Astrocyte (in vitro differentiated cells and primary cell): ENCODE measurements around the gene PCBP3. TPM values are rescaled to one million over a fixed set of nuclear protein-coding genes. Genes with fewer than 3 reads are reported as not detected.

Experiments used
- DNase-seq: peaks from one replicate; pipeline ENCODE4 v3.0.0-alpha.2; 2010; ENCODE audit warnings: low read depth
- FAIRE-seq: peaks from 2 replicates; lab custom pipeline; 2011; peaks lifted over from hg19 to GRCh38; lab: Jason Lieb, UNC
- H2AFZ ChIP-seq: 2 replicates; pipeline ENCODE4 v1.6.0; 2012; ENCODE audit warnings: low read depth, low read length, inconsistent platforms
- H3K27ac ChIP-seq: 2 replicates; pipeline ENCODE4 v1.5.1; 2011; ENCODE audit warnings: low read depth, low read length, inconsistent platforms
- H3K27me3 ChIP-seq: 2 replicates; pipeline ENCODE4 v1.6.0; 2011; ENCODE audit warnings: low read length, inconsistent platforms; ENCODE audit not compliant: insufficient read depth
- H3K36me3 ChIP-seq: 2 replicates; pipeline ENCODE4 v1.5.1; 2011; ENCODE audit warnings: low read length, inconsistent platforms; ENCODE audit not compliant: insufficient read depth
- H3K4me1 ChIP-seq: 2 replicates; pipeline ENCODE4 v1.5.1; 2011; ENCODE audit warnings: low read length, inconsistent platforms; ENCODE audit not compliant: insufficient read depth
- H3K4me2 ChIP-seq: 2 replicates; pipeline ENCODE4 v1.6.0; 2012; ENCODE audit warnings: low read length, inconsistent platforms
- H3K4me3 ChIP-seq: 2 replicates; pipeline ENCODE4 v1.5.1; 2011; ENCODE audit warnings: low read depth, mild to moderate bottlenecking, low read length, inconsistent platforms; ENCODE audit not compliant: insufficient read depth
- H3K79me2 ChIP-seq: 2 replicates; pipeline ENCODE4 v1.6.0; 2012; ENCODE audit warnings: mild to moderate bottlenecking, low read length, inconsistent platforms; ENCODE audit not compliant: insufficient read depth
- H3K9ac ChIP-seq: 2 replicates; pipeline ENCODE4 v1.6.0; 2012; ENCODE audit warnings: mild to moderate bottlenecking, low read length, inconsistent platforms
- H3K9me3 ChIP-seq: 2 replicates; pipeline ENCODE4 v1.5.1; 2012; ENCODE audit warnings: low read depth, mild to moderate bottlenecking, low read length, inconsistent platforms; ENCODE audit not compliant: insufficient read depth
- H4K20me1 ChIP-seq: 2 replicates; pipeline ENCODE4 v1.6.0; 2012; ENCODE audit warnings: low read length, inconsistent platforms; ENCODE audit not compliant: insufficient read depth
- H3K27ac Mint-ChIP-seq: one replicate; pipeline ENCODE4 v1.8.0; 2021; ENCODE audit warnings: mild to moderate bottlenecking, mixed read lengths; ENCODE audit not compliant: unreplicated experiment
- H3K27me3 Mint-ChIP-seq: one replicate; pipeline ENCODE4 v1.8.0; 2021; ENCODE audit warnings: low read depth, mixed read lengths; ENCODE audit not compliant: unreplicated experiment
- H3K36me3 Mint-ChIP-seq: one replicate; pipeline ENCODE4 v1.8.0; 2021; ENCODE audit warnings: low read depth, mixed read lengths; ENCODE audit not compliant: unreplicated experiment
- H3K4me1 Mint-ChIP-seq: one replicate; pipeline ENCODE4 v1.8.0; 2021; ENCODE audit warnings: low read depth, mixed read lengths; ENCODE audit not compliant: unreplicated experiment
- H3K4me3 Mint-ChIP-seq: one replicate; pipeline ENCODE4 v1.8.0; 2021; ENCODE audit warnings: mild to moderate bottlenecking, moderate library complexity, mixed read lengths; ENCODE audit not compliant: unreplicated experiment
- H3K9me3 Mint-ChIP-seq: one replicate; pipeline ENCODE4 v1.8.0; 2021; ENCODE audit warnings: mild to moderate bottlenecking, mixed read lengths; ENCODE audit not compliant: unreplicated experiment
- EZH2 ChIP-seq: IDR thresholded peaks from 2 replicates; pipeline ENCODE4 v1.6.1; 2012; ENCODE audit warnings: mild to moderate bottlenecking, low read length, inconsistent platforms; ENCODE audit not compliant: insufficient read depth
- total RNA-seq: library from RNA; stranded (reverse); gene quantifications from 2 replicates; pipeline ENCODE4 v1.2.1, GENCODE V29; 2021
- TF ChIP-seq, protein P1 (sequence below): IDR thresholded peaks from 2 replicates; pipeline ENCODE4 v1.5.1; 2011; ENCODE audit warnings: low read depth, mild to moderate bottlenecking, inconsistent platforms, low read length, moderate library complexity; ENCODE audit not compliant: insufficient read depth

PCBP3 gene
- total RNA-seq, 1 donor from 2014 or later: 1.8 TPM

DNA sequence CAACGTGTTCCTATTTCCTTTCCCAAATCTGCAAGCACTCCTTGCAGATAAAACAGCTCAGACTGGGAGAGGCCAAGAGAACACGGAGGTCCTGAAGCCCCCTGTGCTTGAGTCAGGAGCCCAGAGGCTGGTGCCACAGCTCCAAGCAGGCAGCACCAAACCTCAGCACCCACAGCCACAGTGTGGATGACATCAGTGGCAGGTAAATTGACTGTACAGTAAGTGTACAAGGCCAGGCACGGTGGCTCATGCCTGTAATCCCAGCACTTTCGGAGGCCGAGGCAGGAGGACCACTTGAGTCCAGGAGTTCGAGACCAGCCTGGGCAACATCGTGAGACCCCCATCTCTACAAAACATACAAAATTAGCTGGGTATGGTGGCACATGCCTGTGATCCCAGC is 336.1 kb downstream of the PCBP3 start:
- Histone ChIP-seq H2AFZ (no peak overlapping the region), H3K27ac (no peak overlapping the region), H3K79me2 (peaks cover 36% of the 10 kb centered on the region), H3K27me3 (no peaks in the 10 kb centered on the region), H3K4me3 (no peak overlapping the region), H4K20me1 (peaks cover 28% of the 10 kb centered on the region), H3K4me1 (peaks cover 47% of the 10 kb centered on the region), H3K9me3 (no peaks in the 10 kb centered on the region), H3K36me3 (no peaks in the 10 kb centered on the region), H3K9ac (no peak overlapping the region), H3K4me2 (peak overlapping the region; percentile 5)
- no peaks in the 10 kb centered on the region for H3K9me3 Mint-ChIP-seq
- DNase-seq: no peak
- peaks cover under 1% of the 10 kb centered on the region for H3K27me3 Mint-ChIP-seq
- no peak overlapping the region for H3K27ac Mint-ChIP-seq
- H3K4me1 Mint-ChIP-seq: peaks cover 10% of the 10 kb centered on the region
- H3K4me3 Mint-ChIP-seq: no peak overlapping the region
- H3K36me3 Mint-ChIP-seq: peaks cover 1% of the 10 kb centered on the region
- TF ChIP-seq, protein P1, sequence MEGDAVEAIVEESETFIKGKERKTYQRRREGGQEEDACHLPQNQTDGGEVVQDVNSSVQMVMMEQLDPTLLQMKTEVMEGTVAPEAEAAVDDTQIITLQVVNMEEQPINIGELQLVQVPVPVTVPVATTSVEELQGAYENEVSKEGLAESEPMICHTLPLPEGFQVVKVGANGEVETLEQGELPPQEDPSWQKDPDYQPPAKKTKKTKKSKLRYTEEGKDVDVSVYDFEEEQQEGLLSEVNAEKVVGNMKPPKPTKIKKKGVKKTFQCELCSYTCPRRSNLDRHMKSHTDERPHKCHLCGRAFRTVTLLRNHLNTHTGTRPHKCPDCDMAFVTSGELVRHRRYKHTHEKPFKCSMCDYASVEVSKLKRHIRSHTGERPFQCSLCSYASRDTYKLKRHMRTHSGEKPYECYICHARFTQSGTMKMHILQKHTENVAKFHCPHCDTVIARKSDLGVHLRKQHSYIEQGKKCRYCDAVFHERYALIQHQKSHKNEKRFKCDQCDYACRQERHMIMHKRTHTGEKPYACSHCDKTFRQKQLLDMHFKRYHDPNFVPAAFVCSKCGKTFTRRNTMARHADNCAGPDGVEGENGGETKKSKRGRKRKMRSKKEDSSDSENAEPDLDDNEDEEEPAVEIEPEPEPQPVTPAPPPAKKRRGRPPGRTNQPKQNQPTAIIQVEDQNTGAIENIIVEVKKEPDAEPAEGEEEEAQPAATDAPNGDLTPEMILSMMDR: no peak
- FAIRE-seq: no peak

DNA sequence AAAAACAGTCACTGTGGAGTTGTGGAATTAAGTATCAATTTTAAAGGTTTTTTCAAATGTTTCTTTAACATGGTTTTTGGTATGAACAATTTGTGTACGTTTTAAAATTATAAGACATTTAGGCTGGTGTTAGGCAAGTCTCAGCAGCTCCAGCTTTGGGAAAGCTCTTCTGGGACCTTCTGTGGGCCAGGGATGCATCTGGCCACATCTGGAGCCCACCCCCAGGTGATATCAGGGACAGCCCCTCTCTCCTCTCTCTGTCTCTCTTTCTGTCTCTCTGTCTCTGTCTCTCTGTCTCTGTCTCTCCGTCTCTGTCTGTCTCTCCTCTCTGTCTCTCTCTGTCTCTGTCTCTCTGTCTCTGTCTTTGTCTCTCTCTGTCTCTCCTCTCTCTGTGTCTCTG is 336.7 kb downstream of the PCBP3 start:
- Histone ChIP-seq H3K36me3 (peaks cover under 1% of the 10 kb centered on the region), H3K27ac (no peak overlapping the region), H3K4me2 (peak overlapping the region; percentile 88), H4K20me1 (peaks cover 34% of the 10 kb centered on the region), H3K79me2 (peaks cover 42% of the 10 kb centered on the region), H3K9ac (peak overlapping the region; percentile 83), H3K9me3 (no peaks in the 10 kb centered on the region), H2AFZ (no peak overlapping the region), H3K4me3 (no peak overlapping the region), H3K27me3 (no peaks in the 10 kb centered on the region), H3K4me1 (peaks cover 47% of the 10 kb centered on the region)
- FAIRE-seq: no peak
- no peak overlapping the region for H3K4me3 Mint-ChIP-seq
- DNase-seq: no peak
- peaks cover 6% of the 10 kb centered on the region for H3K36me3 Mint-ChIP-seq
- peaks cover 4% of the 10 kb centered on the region for H3K9me3 Mint-ChIP-seq
- peaks cover 6% of the 10 kb centered on the region for H3K27me3 Mint-ChIP-seq
- peaks cover 9% of the 10 kb centered on the region for H3K4me1 Mint-ChIP-seq
- no peak overlapping the region for H3K27ac Mint-ChIP-seq
- TF ChIP-seq, protein P1: no peak
- TF ChIP-seq EZH2: no peak

DNA sequence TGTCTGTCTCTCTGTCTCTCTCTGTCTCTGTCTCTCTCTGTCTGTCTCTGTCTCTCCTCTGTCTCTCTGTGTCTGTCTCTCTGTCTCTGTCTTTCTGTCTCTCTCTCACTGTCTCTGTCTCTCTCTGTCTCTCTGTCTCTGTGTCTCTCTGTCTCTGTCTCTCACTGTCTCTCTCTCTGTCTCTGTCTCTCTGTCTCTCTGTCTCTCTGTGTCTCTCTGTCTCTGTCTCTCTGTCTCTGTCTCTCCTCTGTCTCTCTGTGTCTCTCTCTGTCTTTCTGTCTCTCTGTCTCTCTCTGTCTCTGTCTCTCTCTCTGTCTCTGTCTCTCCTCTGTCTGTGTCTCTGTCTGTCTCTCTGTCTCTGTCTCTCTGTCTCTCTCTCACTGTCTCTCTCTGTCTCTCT is 337.2 kb downstream of the PCBP3 start:
- H3K27me3 Mint-ChIP-seq: peaks cover 6% of the 10 kb centered on the region
- H3K27me3 ChIP-seq: no peaks in the 10 kb centered on the region
- no peak overlapping the region for H3K27ac Mint-ChIP-seq
- peaks cover 5% of the 10 kb centered on the region for H3K36me3 ChIP-seq
- peaks cover 6% of the 10 kb centered on the region for H3K4me1 Mint-ChIP-seq
- H3K9me3 ChIP-seq: no peaks in the 10 kb centered on the region
- H3K79me2 ChIP-seq: peaks cover 46% of the 10 kb centered on the region
- peak overlapping the region; percentile 85 for H2AFZ ChIP-seq
- peak overlapping the region; percentile 48 for H3K4me3 ChIP-seq
- FAIRE-seq (no peak), DNase-seq (no peak)
- peak overlapping the region; percentile 68 for H3K27ac ChIP-seq
- peaks cover 7% of the 10 kb centered on the region for H3K36me3 Mint-ChIP-seq
- no peak overlapping the region for H3K4me3 Mint-ChIP-seq
- no peak for TF ChIP-seq EZH2
- TF ChIP-seq, protein P1: no peak
- H3K4me2 ChIP-seq: peak overlapping the region; percentile 88
- peaks cover 39% of the 10 kb centered on the region for H4K20me1 ChIP-seq
- peaks cover 50% of the 10 kb centered on the region for H3K4me1 ChIP-seq
- H3K9ac ChIP-seq: peak overlapping the region; percentile 83
- H3K9me3 Mint-ChIP-seq: peaks cover 4% of the 10 kb centered on the region
